B cell (primary cell): ENCODE results near the gene MARCHF4. TPM values are rescaled to one million over a fixed set of nuclear protein-coding genes. Genes with fewer than 3 reads are reported as not detected.

Experiments used
- ATAC-seq: fragments of 200-7000 bp; cut with Tn5 transposase; one replicate; pipeline ENCODE4 v1.10.0; 2021; ENCODE audit warnings: low read depth, mild to moderate bottlenecking, moderate number of reproducible peaks, moderate library complexity
- CTCF ChIA-PET: fragments of 350-600 bp; sonication (Branson Sonifier 250); formaldehyde crosslinking; loops from one replicate; lab custom pipeline; 2021; ENCODE audit warnings: antibody characterized with exemption, inconsistent platforms; lab: Charles Lee
- POLR2A ChIA-PET: fragments of 350-600 bp; sonication (Branson Sonifier 250); formaldehyde crosslinking; loops from one replicate; lab custom pipeline; 2021; ENCODE audit warnings: antibody characterized with exemption; lab: Charles Lee
- DNase-seq: peaks from one replicate; pipeline ENCODE4 v3.0.0; 2013
- H2AFZ ChIP-seq: 2 replicates; pipeline ENCODE4 v1.6.1; 2012; ENCODE audit warnings: mild to moderate bottlenecking, low read depth, low read length; ENCODE audit not compliant: insufficient read depth, poor library complexity, severe bottlenecking
- H3K27ac ChIP-seq, 2 donors: 1 replicate in 1 of 2; 2 replicates in 1 of 2; pipeline ENCODE4 v1.5.1; 2012 to 2013; ENCODE audit warnings: low read length in 2 of 2, mild to moderate bottlenecking in 2 of 2, moderate library complexity in 1 of 2
- H3K27me3 ChIP-seq, 4 experiments: fragments of 200-600 bp in 1 of 4; sonication (generic) in 1 of 4; replicated peaks in 1 of 4; 1 replicate in 2 of 4; 2 replicates in 2 of 4; pipeline versions ENCODE4 v1.6.1 to v1.7.0; 2013 to 2016; ENCODE audit warnings: low read length in 3 of 4, mild to moderate bottlenecking in 2 of 4, mixed read lengths in 1 of 4, moderate library complexity in 1 of 4; ENCODE audit not compliant: insufficient read depth in 4 of 4, control insufficient read depth in 3 of 4; ENCODE audit errors: control extremely low read depth in 1 of 4
- H3K36me3 ChIP-seq, 2 experiments: replicated peaks in 1 of 2; 1 replicate in 1 of 2; 2 replicates in 1 of 2; pipeline versions ENCODE4 v1.6.1 to v1.7.1; 2013; ENCODE audit warnings: low read length in 1 of 2; ENCODE audit not compliant: insufficient read depth in 2 of 2, control insufficient read depth in 1 of 2; ENCODE audit errors: control extremely low read depth in 1 of 2, extremely low read depth in 1 of 2
- H3K4me1 ChIP-seq, 2 donors: fragments of 200-600 bp in 1 of 2; sonication (generic) in 1 of 2; 1 replicate in 1 of 2; 2 replicates in 1 of 2; pipeline versions ENCODE4 v1.5.1 to v1.6.1; 2013 to 2017; ENCODE audit warnings: low read length in 2 of 2; ENCODE audit not compliant: control insufficient read depth in 2 of 2, insufficient read depth in 2 of 2
- H3K4me2 ChIP-seq: replicated peaks from 2 replicates; pipeline ENCODE3; 2012; ENCODE audit warnings: mild to moderate bottlenecking, low read depth, low read length; ENCODE audit not compliant: poor library complexity, severe bottlenecking
- H3K4me3 ChIP-seq, 5 experiments: fragments of 200-600 bp in 1 of 5; sonication (generic) in 1 of 5; 1 replicate in 3 of 5; 2 replicates in 2 of 5; pipeline versions ENCODE4 v1.5.1 to v1.7.0; 2011 to 2016; ENCODE audit warnings: low read length in 4 of 5, mild to moderate bottlenecking in 4 of 5, low read depth in 2 of 5, control low read depth in 1 of 5, moderate library complexity in 1 of 5; ENCODE audit not compliant: insufficient read depth in 1 of 5; ENCODE audit errors: control extremely low read depth in 1 of 5, extremely low read depth in 1 of 5
- H3K79me2 ChIP-seq: fragments of 200-600 bp; sonication (generic); one replicate; pipeline ENCODE4 v1.6.0; 2016; ENCODE audit warnings: low read length; ENCODE audit not compliant: control insufficient read depth, insufficient read depth
- H3K9ac ChIP-seq: fragments of 200-600 bp; sonication (generic); 2 replicates; pipeline ENCODE4 v1.6.1; 2017; ENCODE audit warnings: mild to moderate bottlenecking, low read length, moderate library complexity
- H3K9me3 ChIP-seq, 3 donors: one replicate each; pipeline versions ENCODE4 v1.6.1 to v1.7.1; 2013; ENCODE audit warnings: low read length in 2 of 3; ENCODE audit not compliant: control insufficient read depth in 2 of 3, insufficient read depth in 1 of 3; ENCODE audit errors: control extremely low read depth in 1 of 3
- H4K20me1 ChIP-seq: 2 replicates; pipeline ENCODE4 v1.6.0; 2012; ENCODE audit warnings: mild to moderate bottlenecking, low read length; ENCODE audit not compliant: insufficient read depth, control insufficient read depth, poor library complexity, severe bottlenecking
- H3K27ac Mint-ChIP-seq: one replicate; pipeline ENCODE4 v1.8.0; 2021; ENCODE audit warnings: mixed read lengths
- H3K27me3 Mint-ChIP-seq: one replicate; pipeline ENCODE4 v1.8.0; 2021; ENCODE audit warnings: mixed read lengths
- H3K4me1 Mint-ChIP-seq: one replicate; pipeline ENCODE4 v1.8.0; 2021; ENCODE audit warnings: mixed read lengths
- H3K4me3 Mint-ChIP-seq: one replicate; pipeline ENCODE4 v1.8.0; 2021; ENCODE audit warnings: mixed read lengths
- H3K9me3 Mint-ChIP-seq: one replicate; pipeline ENCODE4 v1.8.0; 2022; ENCODE audit warnings: mixed read lengths; ENCODE audit not compliant: insufficient read depth
- CTCF ChIP-seq: fragments of 200-600 bp; IDR thresholded peaks from one replicate; pipeline ENCODE4 v1.8.0; 2022; ENCODE audit warnings: antibody characterized with exemption, mild to moderate bottlenecking
- EZH2 ChIP-seq: IDR thresholded peaks from 2 replicates; pipeline ENCODE4 v1.6.1; 2012; ENCODE audit warnings: borderline replicate concordance, low read depth, mild to moderate bottlenecking, moderate library complexity, low read length; ENCODE audit not compliant: insufficient read depth, poor library complexity, severe bottlenecking
- WGBS: methylation state at CpG from one replicate; pipeline ENCODE4 v1.1.5; 2013; ENCODE audit warnings: missing lambda C conversion rate; ENCODE audit not compliant: insufficient coverage; 5-methylcytosine and 5-hydroxymethylcytosine counted together
- intact Hi-C: fragments of 100-400 bp; cut with micrococcal nuclease; formaldehyde crosslinking; loops from one replicate; pipeline ENCODE4 v1.10.0; 2022
- polyA plus RNA-seq: library from polyadenylated mRNA; depleted of rRNA; stranded (reverse); fragments of >200 nt; gene quantifications from 2 replicates; pipeline ENCODE4 v1.2.3, GENCODE V29; 2012
- total RNA-seq, 2 donors: library from RNA; stranded (reverse); fragments of 120-200 nt in 1 of 2; gene quantifications; 1 replicate in 1 of 2; 2 replicates in 1 of 2; pipeline versions ENCODE4 v1.2.3 to v1.2.4, GENCODE V29; 2013 to 2022

MARCHF4 gene
- total and polyA plus RNA-seq, 2 donors (not counting 1 experiment from before 2014, with no cell fraction given): not detected

- Histone ChIP-seq H3K9me3 (peaks cover 0 to 17% (median 0%) of the 10 kb centered on the region in 3 donors), H3K79me2 (no peaks in the 10 kb centered on the region), H4K20me1 (no peaks in the 10 kb centered on the region), H3K27ac (no peak overlapping the region), H3K4me3 (no peak overlapping the region), H3K9ac (no peak overlapping the region), H3K36me3 (no peaks in the 10 kb centered on the region), H3K4me1 (peaks cover 8 to 19% of the 10 kb centered on the region in 2 donors), H3K4me2 (peak overlapping the region; percentile 50), H3K27me3 (peaks cover 0 to 55% (median 51%) of the 10 kb centered on the region in 4 experiments), H2AFZ (no peak overlapping the region)
- ChIA-PET CTCF (no interaction called here), POLR2A (no interaction called here)
- Mint-ChIP-seq H3K27me3 (peaks cover 70% of the 10 kb centered on the region), H3K4me3 (peak overlapping the region; percentile 21), H3K4me1 (peaks cover 12% of the 10 kb centered on the region), H3K27ac (no peak overlapping the region), H3K9me3 (no peaks in the 10 kb centered on the region)
- intact Hi-C loops: no loop called here
- ATAC-seq (no peak), DNase-seq (no peak)
- TF ChIP-seq CTCF (no peak), EZH2 (no peak)
- WGBS: 5% methylated on average over 42 of the region's 53 CpGs
Observed at GRCh38 chr2:216370961-216371712, 1.1 kb downstream of the MARCHF4 start.

- no peak overlapping the region for H2AFZ ChIP-seq
- no peak for DNase-seq
- peaks cover 67% of the 10 kb centered on the region for H3K27me3 Mint-ChIP-seq
- no peaks in the 10 kb centered on the region for H3K79me2 ChIP-seq
- H4K20me1 ChIP-seq: no peaks in the 10 kb centered on the region
- H3K27me3 ChIP-seq: peaks cover 0 to 53% (median 49%) of the 10 kb centered on the region in 4 experiments
- H3K9me3 ChIP-seq: peaks cover 0 to 17% (median 0%) of the 10 kb centered on the region in 3 donors
- no peaks in the 10 kb centered on the region for H3K9me3 Mint-ChIP-seq
- H3K27ac ChIP-seq: no peak overlapping the region
- no peak overlapping the region for H3K4me2 ChIP-seq
- CTCF ChIA-PET: no interaction called here
- ATAC-seq: no peak
- POLR2A ChIA-PET: no interaction called here
- peaks cover 12% of the 10 kb centered on the region for H3K4me1 Mint-ChIP-seq
- no peak overlapping the region for H3K27ac Mint-ChIP-seq
- peaks cover 8 to 19% of the 10 kb centered on the region in 2 donors for H3K4me1 ChIP-seq
- H3K9ac ChIP-seq: no peak overlapping the region
- no peak overlapping the region for H3K4me3 Mint-ChIP-seq
- TF ChIP-seq EZH2 (no peak), CTCF (no peak)
- no peaks in the 10 kb centered on the region for H3K36me3 ChIP-seq
- no peak overlapping the region for H3K4me3 ChIP-seq
- intact Hi-C loops: no loop called here
- WGBS: 78% methylated on average over 14 of the region's 18 CpGs
Observed at GRCh38 chr2:216369821-216370220, 2.5 kb downstream of the MARCHF4 start.
